ENCODE data around the gene ESRRA.

ESRRA gene

DNA sequence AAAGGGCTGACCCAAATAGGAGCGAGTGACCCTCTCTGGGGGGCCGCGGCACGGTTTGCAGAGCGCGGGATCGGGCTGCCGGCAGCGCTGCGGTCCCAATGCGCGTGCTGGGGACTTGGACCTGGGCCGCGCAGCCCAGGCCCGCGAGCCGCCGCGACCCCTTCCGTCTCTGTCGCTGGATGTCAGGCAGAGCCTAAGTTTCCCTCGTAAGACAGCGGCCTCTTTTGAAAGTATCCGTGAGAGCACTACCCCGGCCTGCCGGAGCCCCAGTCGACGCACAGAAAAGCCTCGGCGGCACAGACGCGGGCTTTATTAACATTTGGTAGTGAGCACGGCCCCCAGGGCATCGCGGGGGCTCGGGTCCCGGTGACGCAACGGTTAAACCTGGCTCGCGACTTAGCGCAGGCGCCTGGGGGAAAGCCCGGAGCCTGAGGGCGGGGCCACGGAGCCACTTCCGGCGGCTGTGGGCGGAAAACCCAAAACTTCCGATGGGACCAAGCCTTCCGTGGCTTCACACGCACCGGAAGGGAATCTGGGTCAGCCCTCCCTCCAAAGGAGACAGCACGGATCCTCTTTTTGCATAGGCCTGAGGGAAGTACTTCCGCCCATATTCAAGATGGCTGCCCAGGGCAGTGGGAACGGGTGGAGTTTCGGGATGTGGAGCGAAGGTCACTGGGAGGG is 35.6 kb upstream of the ESRRA start:
- POLR2A ChIA-PET = interaction anchor here (0.9 to 2.2 kb wide), 6 partner anchors 15 to 63 kb away, joined by 4 to 8 read pairs (median 6); partner anchors contain the start of genes BAD, FERMT3, FKBP2 and PRDX5
- peak; percentile 91 for DNase-seq (ENCODE audit: extremely low spot score)
- CTCF ChIA-PET = interaction anchor here (0.6 to 15.3 kb wide), 6 partner anchors 19 to 65 kb away, joined by 3 to 164 read pairs (median 14); partner anchors contain the start of genes CATSPERZ, ESRRA, FERMT3 and NUDT22
- TF ChIP-seq, protein P1, sequence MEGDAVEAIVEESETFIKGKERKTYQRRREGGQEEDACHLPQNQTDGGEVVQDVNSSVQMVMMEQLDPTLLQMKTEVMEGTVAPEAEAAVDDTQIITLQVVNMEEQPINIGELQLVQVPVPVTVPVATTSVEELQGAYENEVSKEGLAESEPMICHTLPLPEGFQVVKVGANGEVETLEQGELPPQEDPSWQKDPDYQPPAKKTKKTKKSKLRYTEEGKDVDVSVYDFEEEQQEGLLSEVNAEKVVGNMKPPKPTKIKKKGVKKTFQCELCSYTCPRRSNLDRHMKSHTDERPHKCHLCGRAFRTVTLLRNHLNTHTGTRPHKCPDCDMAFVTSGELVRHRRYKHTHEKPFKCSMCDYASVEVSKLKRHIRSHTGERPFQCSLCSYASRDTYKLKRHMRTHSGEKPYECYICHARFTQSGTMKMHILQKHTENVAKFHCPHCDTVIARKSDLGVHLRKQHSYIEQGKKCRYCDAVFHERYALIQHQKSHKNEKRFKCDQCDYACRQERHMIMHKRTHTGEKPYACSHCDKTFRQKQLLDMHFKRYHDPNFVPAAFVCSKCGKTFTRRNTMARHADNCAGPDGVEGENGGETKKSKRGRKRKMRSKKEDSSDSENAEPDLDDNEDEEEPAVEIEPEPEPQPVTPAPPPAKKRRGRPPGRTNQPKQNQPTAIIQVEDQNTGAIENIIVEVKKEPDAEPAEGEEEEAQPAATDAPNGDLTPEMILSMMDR (IDR thresholded peaks at IDR 0.05; ENCODE audit: control extremely low read depth, extremely low read depth, low read depth, missing control alignments) = no peak

DNA sequence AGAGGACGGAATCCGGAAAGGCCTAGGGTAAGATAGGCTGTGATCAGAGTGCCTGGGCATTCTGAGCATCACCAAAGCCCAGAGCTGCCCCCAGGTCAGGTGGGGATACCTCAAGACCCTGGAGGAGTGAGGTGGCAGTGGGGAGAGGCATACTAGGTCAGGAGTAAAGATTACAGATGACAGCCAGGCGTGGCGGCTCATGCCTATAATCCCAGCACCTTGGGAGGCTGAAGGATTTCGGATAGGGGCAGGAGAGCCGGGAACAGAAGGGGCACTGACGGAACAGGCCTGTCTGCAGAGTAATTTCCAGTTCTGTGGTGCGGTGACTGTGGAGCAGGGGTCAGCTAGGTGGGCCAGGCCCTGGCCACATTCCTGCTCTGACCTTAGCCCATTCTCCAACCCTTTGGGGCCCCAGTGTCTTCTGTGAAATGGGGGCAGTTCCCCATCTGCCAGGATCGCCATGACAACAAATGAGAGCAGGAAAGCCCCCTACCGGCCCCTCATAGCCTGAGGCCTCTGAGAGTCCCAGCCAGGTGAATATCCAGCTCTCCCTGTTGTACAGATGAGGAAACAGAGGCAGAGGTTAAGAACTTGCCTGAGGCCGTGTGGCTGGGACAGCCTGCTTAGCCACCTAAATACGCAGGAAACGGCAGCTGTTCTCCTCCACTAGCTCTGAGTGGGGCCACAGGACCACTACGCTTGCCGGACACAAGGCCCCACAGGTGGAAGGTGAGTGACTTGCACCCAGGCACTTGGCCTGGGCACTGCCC is 30.1 kb upstream of the ESRRA start:
- DNase-seq (ENCODE audit: extremely low spot score) = no peak
- ChIA-PET CTCF (interaction anchor here (0.9 to 15.3 kb wide), 3 partner anchors 25 to 57 kb away, joined by 3 to 164 read pairs (median 3); partner anchors contain the start of genes CATSPERZ, ESRRA and PLCB3), POLR2A (no interaction called here)
- TF ChIP-seq, protein P1 (IDR thresholded peaks at IDR 0.05; ENCODE audit: control extremely low read depth, extremely low read depth, low read depth, missing control alignments) = no peak

DNA sequence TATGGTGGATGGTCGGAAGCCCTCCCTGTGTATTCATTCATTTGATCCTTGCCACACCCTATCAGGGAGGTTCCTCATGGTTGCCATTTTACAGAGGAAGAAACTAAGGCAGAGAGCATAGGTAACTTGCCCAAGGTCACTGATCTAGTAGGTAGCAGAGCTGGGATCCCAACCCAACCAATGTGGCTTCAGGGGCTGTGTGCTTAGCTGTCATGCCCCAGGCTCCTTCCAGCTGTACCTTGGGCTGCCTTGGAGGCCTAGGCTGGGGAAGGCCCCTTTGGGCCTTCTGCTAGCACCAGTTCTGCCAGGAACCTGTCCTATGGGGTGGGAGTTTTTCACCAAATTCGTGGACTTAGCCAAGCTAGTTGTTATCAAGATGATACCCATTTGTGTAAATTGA is 29.5 kb upstream of the ESRRA start:
- DNase-seq (ENCODE audit: extremely low spot score) = no peak
- CTCF ChIA-PET = interaction anchor here (0.9 to 15.3 kb wide), 3 partner anchors 25 to 57 kb away, joined by 3 to 164 read pairs (median 3); partner anchors contain the start of genes CATSPERZ, ESRRA and PLCB3
- POLR2A ChIA-PET = no interaction called here
- TF ChIP-seq, protein P1 (IDR thresholded peaks at IDR 0.05; ENCODE audit: control extremely low read depth, extremely low read depth, low read depth, missing control alignments) = no peak

DNA sequence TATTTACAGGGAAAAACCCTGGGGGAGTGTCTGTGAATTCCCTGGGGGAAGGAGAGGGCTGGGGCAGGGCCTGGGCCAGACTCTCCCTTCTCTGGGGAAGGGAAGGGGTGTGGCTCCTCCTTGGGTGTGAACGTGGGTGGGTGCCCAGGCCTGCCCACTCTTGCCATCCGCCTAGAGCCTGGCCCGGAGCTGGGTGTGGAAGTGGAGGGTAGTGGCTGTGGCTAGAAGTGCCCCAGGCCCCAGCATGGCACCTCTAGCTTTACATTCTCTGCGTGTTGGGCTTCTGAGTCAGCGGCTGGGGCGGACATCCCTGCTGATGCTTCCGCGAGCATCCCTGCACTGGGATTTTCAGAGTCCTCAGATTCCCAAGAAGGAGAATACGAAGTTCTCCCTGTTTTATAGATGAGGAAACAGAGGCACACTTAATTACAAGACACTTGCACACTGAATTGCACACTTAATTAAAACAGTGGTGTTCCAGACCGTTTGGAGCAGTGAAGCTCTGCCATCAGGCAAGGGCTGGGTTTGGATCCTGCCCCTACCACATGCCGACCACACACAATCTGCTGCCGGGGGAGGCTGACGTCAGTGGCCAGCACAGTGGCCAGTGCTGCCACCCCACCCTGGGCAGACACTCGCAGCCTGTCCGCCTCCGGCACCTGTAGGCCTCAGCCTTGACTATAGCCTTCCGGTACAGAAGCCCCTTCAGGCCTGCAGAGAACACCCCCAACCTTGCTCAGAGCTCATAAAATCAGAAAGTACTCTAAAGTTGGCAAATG is 28.5 kb upstream of the ESRRA start:
- ChIA-PET POLR2A (no interaction called here), CTCF (interaction anchor here (15.3 kb wide), 1 partner anchor 26 kb away, joined by 164 read pairs; the partner anchor contains the start of genes CATSPERZ and ESRRA)
- TF ChIP-seq, protein P1 (IDR thresholded peaks at IDR 0.05; ENCODE audit: control extremely low read depth, extremely low read depth, low read depth, missing control alignments) = no peak
- DNase-seq (ENCODE audit: extremely low spot score) = no peak

DNA sequence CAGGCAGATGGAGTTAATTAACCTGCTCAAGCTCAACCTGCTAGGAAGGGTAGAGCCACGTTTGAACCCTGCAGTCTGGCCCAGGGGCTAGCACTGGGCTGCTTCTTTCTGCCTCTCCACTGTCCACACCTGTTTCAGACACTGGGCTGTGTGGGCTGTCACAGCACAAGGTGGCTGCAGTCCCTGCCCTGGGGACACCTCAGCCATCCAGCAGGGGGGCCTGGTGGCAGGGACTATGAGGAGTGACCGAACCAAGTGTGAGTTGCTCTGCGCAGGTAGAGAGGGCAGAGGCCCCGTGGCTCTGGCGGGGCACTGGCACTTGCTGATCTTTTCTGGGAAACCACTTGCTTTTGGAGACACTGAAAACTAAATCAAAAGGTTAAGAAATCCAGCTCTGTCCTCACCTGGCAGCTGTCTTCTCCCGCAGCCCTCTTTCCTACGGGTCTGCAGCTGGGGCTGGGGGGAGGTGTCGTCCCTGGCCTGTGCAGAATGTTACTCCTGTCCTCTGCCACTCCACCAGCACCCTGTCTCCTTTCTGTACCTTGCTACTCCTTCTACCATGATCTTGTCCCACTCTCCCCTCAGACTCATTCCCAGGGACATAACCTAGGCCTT is 26.6 kb upstream of the ESRRA start:
- no peak for DNase-seq (ENCODE audit: extremely low spot score)
- TF ChIP-seq, protein P1 (IDR thresholded peaks at IDR 0.05; ENCODE audit: control extremely low read depth, extremely low read depth, low read depth, missing control alignments) = no peak
- ChIA-PET POLR2A (no interaction called here), CTCF (interaction anchor here (2.0 to 15.3 kb wide), 2 partner anchors 24 to 29 kb away, joined by 7 to 164 read pairs; partner anchors contain the start of genes CATSPERZ and ESRRA)
